ENCODE measurements around the gene DCLK2. TPM values are rescaled to one million over a fixed set of nuclear protein-coding genes. Genes with fewer than 3 reads are reported as not detected.

The DCLK2 gene
- total and polyA plus RNA-seq, 2 of the 8 experiments (the other 6 are each of a cell fraction or from before 2014, with no cell fraction given): 0.32 to 0.37 TPM

- no peak overlapping the region for H3K23ac ChIP-seq (ENCODE audit: insufficient read length)
- H3K4ac ChIP-seq (replicated peaks; ENCODE audit: insufficient read length, low read depth, low read length): no peak overlapping the region
- no peaks in the 10 kb centered on the region for H3K27me3 ChIP-seq (replicated peaks in 1 of 4; ENCODE audit: control insufficient read depth in 3 of 4, extremely low read depth in 1 of 4, insufficient read depth in 3 of 4, low read length in 3 of 4)
- no peak overlapping the region for H2BK15ac ChIP-seq (ENCODE audit: low read length)
- H3K23me2 ChIP-seq (ENCODE audit: low read depth, low read length): peaks cover 2% of the 10 kb centered on the region; the same call in 1 of the 2 replicates
- no peak overlapping the region for H2AK5ac ChIP-seq (ENCODE audit: low read depth, low read length)
- H3K9me3 ChIP-seq (ENCODE audit: insufficient read depth in 2 of 2, low read depth in 1 of 2, low read length in 1 of 2): no peaks in the 10 kb centered on the region
- no peak overlapping the region for H3K14ac ChIP-seq (ENCODE audit: insufficient read length)
- no peaks in the 10 kb centered on the region for H3K79me1 ChIP-seq (ENCODE audit: low read depth, low read length)
- H3K4me3 ChIP-seq (ENCODE audit: extremely low read depth in 1 of 4, insufficient read depth in 2 of 4, low read depth in 3 of 4, low read length in 4 of 4): no peak overlapping the region
- peaks cover 0 to 8% (median 2%) of the 10 kb centered on the region in 4 experiments; a peak in 5 of 7 replicates for H3K4me1 ChIP-seq (replicated peaks in 1 of 4; ENCODE audit: control insufficient read depth in 3 of 4, insufficient read depth in 4 of 4, low read length in 3 of 4)
- H2BK20ac ChIP-seq (ENCODE audit: low read length): no peak overlapping the region
- no peak overlapping the region for H3K9ac ChIP-seq (replicated peaks in 1 of 4; ENCODE audit: extremely low read depth in 1 of 4, low read depth in 3 of 4, low read length in 3 of 4)
- no peak overlapping the region for H2BK12ac ChIP-seq (ENCODE audit: low read depth, low read length)
- no peaks in the 10 kb centered on the region for H3K79me2 ChIP-seq (ENCODE audit: control insufficient read depth in 1 of 2, insufficient read depth in 2 of 2, low read length in 2 of 2)
- 0 out of 2 replicates have a peak overlapping the region, but pooled peaks have one; percentile 8 for H2AFZ ChIP-seq (ENCODE audit: low read length)
- 93% methylated on average over 11 of the region's 11 CpGs; no CpG with 5 or more reads in 1 of the 2 experiments for WGBS, 2 experiments (ENCODE audit: extremely low coverage in 1 of 2, insufficient coverage in 1 of 2, insufficient read length in 1 of 2, insufficient replicate concordance in 2 of 2, low coverage in 1 of 2, low lambda C conversion rate in 2 of 2, missing lambda C conversion rate in 1 of 2)
- H2BK120ac ChIP-seq (replicated peaks; ENCODE audit: low read depth, low read length): no peak overlapping the region
- no peak overlapping the region for H4K5ac ChIP-seq (ENCODE audit: insufficient read length, low read depth, low read length)
- H3K18ac ChIP-seq (ENCODE audit: extremely low read depth, low read length): no peak overlapping the region
- ChIA-PET CTCF (ENCODE audit: partially characterized antibody) (interaction anchor here (0.8 to 4.8 kb wide), 3 partner anchors 10 to 255 kb away, joined by 3 to 34 read pairs (median 3); no protein-coding TSS in a partner anchor), POLR2A (ENCODE audit: partially characterized antibody) (no interaction called here)
- H4K91ac ChIP-seq (replicated peaks; ENCODE audit: insufficient read length, low read length): no peak overlapping the region
- no peak overlapping the region for H2BK5ac ChIP-seq (ENCODE audit: low read depth, low read length)
- no peak overlapping the region for H3K27ac ChIP-seq (ENCODE audit: low read depth, low read length)
- H3K4me2 ChIP-seq (ENCODE audit: insufficient read depth in 1 of 2, low read depth in 2 of 2, low read length in 2 of 2): no peak overlapping the region
- no peak overlapping the region for H3K56ac ChIP-seq (replicated peaks; ENCODE audit: insufficient read length, low read depth, low read length)
- no peak for FAIRE-seq
- H3K36me3 ChIP-seq (ENCODE audit: control insufficient read depth in 2 of 4, insufficient read depth in 4 of 4, low read length in 3 of 4): no peaks in the 10 kb centered on the region
- TF ChIP-seq HDAC2 (IDR thresholded peaks at IDR 0.05; ENCODE audit: borderline replicate concordance in 1 of 2, low read depth in 2 of 2, low read length in 2 of 2): no peak
- no peak for TF ChIP-seq FOSL1 (IDR thresholded peaks at IDR 0.05; ENCODE audit: insufficient read depth, low read depth, low read length)
- no peak for TF ChIP-seq YY1 (IDR thresholded peaks at IDR 0.05; ENCODE audit: low read depth, low read length)
- no peak for TF ChIP-seq EP300 (IDR thresholded peaks at IDR 0.05; ENCODE audit: borderline replicate concordance in 1 of 2, low read depth in 2 of 2, low read length in 2 of 2)
- no peak for DNase-seq (ENCODE audit: low read depth in 1 of 2, low spot score in 2 of 2)
- no peaks in the 10 kb centered on the region for H4K20me1 ChIP-seq (replicated peaks in 1 of 2; ENCODE audit: control insufficient read depth in 1 of 2, insufficient read depth in 2 of 2, low read length in 2 of 2)
- no peak overlapping the region for H4K8ac ChIP-seq (ENCODE audit: extremely low read depth, insufficient read depth, low read length)
Observed at GRCh38 chr4:150253416-150253815, 175.2 kb downstream of the DCLK2 start.
